NT2/D1 (cell line): ENCODE measurements around the gene BDKRB2.

Source experiments
- SUZ12 ChIP-seq: IDR thresholded peaks from 2 replicates; pipeline ENCODE4 v1.6.1; 2011; ENCODE audit not compliant: insufficient read length, insufficient read depth; ENCODE audit errors: extremely low read depth
- YY1 ChIP-seq: IDR thresholded peaks from 2 replicates; pipeline ENCODE4 v1.6.1; 2011; ENCODE audit not compliant: insufficient read length, insufficient read depth
- ZNF274 ChIP-seq: IDR thresholded peaks from 2 replicates; pipeline ENCODE4 v1.6.1; 2011; ENCODE audit warnings: mild to moderate bottlenecking, low read depth, low read length

DNA sequence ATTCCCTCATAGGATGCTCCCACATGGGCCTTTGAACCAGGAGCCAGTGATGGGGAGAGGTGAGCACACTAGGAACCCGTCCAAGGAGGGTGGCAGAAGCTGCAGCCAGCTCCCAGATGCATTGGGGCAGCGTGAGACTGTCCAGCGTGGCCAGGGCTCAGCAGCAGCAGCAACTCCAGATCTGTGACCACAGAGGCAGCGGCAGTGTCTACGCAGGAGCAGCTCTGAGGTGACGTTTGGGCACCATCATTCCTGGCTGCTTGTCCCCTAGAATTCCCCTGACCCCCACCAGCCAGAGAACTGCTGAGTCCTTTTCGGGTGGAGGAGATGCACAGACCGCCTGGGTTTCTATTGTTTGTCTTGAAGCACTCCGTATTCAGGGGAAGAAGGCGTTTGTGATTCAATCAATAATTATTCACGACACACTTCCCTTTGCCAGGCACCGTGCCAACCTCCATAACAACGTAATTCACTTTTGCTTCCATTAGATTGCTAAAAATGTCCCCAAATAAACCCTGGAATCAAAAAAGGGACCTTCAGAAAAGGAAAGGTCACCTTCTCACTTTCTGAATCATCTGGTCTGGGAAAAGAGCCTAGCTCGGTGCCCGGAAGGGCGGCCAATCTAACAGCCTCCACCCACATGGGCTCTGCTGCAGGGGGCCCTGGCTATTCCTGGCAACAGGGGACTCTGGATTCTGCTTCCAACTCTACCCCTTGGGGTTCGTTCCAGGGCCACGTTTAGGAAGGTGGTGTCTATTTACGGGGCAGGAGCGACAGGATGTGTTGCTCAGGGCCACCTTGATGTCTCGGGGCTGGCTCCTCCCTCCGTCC lies 11.4 kb upstream of the BDKRB2 start:
- TF ChIP-seq SUZ12 (no peak), YY1 (no peak), ZNF274 (no peak)
